GM12864 (cell line): ENCODE data around the gene FXYD1.

Experiments
- DNase-seq: peaks from one replicate; pipeline ENCODE4 v3.0.0-alpha.2; 2011; ENCODE audit warnings: low read depth
- H3K4me3 ChIP-seq: 2 replicates; pipeline ENCODE4 v1.5.1; 2011; ENCODE audit warnings: mild to moderate bottlenecking, low read depth, low read length, control low read depth
- CTCF ChIP-seq: IDR thresholded peaks from 2 replicates; pipeline ENCODE4 v1.5.1; 2011; ENCODE audit warnings: low read depth, mild to moderate bottlenecking, moderate library complexity, low read length, control low read depth, inconsistent platforms; ENCODE audit errors: missing control alignments

Gene FXYD1

DNA sequence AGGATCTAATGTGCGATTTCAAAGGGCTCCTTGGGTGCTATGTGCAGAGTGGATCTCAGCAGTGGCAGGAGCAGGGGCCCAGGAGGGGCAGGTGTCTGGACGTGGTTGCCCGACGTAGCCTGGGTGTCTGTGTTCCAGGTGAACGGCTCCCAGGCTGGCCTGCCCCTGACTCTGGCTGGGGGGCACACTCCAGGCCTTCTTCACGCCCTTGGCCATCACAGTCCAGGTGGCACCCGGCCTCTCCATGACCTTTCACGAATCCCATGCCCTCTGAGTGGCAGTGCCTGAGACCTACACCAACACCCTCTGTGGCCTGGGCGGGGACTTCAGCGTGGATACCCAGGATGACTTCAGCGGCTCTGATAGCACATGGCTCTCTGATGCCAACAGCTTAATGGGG is 34.3 kb upstream of the FXYD1 start:
- no peak overlapping the region for H3K4me3 ChIP-seq
- no peak for DNase-seq
- no peak for TF ChIP-seq CTCF

DNA sequence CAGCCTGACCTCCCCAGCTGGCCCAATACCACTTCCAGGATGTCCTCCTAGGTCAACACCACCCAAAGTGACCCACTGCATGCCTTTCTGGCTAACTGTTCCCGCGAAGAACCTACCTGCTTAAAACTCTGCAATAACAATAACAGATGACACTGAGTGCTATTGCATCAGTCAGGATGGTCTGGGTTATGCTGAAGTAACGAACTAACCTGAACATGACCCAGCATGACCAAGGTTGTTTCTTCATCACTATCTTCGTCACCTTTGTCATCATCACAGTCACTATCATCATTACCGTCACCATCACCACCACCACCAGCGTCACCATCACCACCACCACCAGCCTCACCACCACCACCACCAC is 33.6 kb upstream of the FXYD1 start:
- TF ChIP-seq CTCF, result no peak
- no peak overlapping the region for H3K4me3 ChIP-seq
- no peak for DNase-seq

DNA sequence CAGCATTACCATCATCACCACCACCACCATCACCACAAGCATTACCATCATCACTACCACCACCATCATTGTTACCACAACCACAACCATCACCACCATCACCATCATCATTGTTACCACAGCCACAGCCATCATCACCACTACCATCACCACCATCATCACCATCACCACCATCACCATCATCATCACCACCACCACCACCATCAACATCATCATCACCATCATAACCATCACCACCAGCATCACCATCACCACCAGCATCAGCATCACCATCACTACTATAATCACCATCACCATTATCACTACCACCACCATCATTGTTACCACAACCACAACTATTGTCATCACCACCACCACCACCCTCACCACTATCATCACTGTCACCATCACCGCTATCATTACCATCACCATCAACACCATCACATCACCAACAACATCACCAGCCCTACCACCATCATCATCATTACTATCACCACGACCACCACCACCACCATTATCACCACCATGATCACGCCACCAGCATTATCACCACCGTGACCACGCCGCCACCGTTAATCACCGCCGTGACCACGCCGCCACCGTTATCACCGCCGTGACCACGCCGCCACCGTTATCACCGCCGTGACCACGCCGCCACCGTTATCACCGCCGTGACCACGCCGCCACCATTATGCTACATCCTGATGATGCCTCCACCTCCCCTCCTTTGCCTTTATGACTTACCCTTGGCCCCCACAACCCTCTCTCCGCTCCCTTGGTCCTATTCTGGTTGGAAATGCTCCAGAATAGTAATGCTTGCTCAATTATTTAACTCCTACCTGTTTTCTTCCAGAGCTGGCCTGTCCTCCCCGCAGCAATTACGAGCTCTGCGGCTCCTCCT is 33.0 kb upstream of the FXYD1 start:
- no peak for DNase-seq
- H3K4me3 ChIP-seq, result no peak overlapping the region
- TF ChIP-seq CTCF, result no peak

DNA sequence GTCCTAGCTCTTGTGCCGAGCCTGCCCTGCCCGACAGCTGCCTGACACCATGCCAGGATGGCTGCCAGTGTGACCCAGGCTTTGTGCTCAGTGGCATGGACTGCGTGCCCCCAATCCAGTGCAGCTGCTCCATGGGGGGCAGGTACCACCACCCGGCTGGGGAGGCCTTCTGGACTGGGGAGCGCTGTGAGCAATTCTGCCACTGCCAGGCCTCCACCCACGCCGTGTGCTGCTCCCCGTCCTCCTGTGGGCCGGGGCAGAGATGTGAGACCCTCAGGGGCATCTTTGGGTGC is 32.4 kb upstream of the FXYD1 start:
- DNase-seq, result no peak
- H3K4me3 ChIP-seq, result no peak overlapping the region
- TF ChIP-seq CTCF, result no peak

- DNase-seq, result no peak
- TF ChIP-seq CTCF, result no peak
- no peak overlapping the region for H3K4me3 ChIP-seq
Observed at GRCh38 chr19:35106898-35107541, 31.6 kb upstream of the FXYD1 start.

GRCh38 chr19:35107545-35107944 is 31.1 kb upstream of the FXYD1 start:
- no peak overlapping the region for H3K4me3 ChIP-seq
- no peak for TF ChIP-seq CTCF
- DNase-seq, result no peak

DNA sequence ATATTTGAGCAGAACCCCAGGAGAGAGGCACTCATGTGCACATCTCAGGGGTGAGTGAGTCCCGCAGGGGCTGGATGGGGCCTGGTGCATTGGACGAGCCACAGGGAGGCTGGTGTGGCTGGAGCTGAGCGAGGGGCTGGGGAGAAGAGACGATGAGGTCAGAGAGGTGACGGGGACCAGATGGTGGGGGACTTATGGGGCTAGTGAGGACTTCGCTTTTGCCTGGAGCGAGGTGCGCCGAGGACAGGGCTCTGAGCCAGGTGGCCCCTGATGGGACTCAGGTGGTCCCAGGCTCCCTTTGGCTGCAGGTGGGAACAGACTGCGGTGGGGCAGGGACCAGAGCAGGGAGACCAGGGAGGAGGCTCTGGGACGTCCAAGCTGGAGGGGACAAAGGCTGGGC is 29.9 kb upstream of the FXYD1 start:
- no peak overlapping the region for H3K4me3 ChIP-seq
- DNase-seq, result no peak
- TF ChIP-seq CTCF, result no peak
